Measurements from ENCODE around the gene PARVB. TPM values are rescaled to one million over a fixed set of nuclear protein-coding genes. Genes with fewer than 3 reads are reported as not detected.

PARVB gene
- total and polyA plus RNA-seq, 2 of the 8 experiments (the other 6 are each of a cell fraction or from before 2014, with no cell fraction given): 14.5 to 18.6 TPM

DNA sequence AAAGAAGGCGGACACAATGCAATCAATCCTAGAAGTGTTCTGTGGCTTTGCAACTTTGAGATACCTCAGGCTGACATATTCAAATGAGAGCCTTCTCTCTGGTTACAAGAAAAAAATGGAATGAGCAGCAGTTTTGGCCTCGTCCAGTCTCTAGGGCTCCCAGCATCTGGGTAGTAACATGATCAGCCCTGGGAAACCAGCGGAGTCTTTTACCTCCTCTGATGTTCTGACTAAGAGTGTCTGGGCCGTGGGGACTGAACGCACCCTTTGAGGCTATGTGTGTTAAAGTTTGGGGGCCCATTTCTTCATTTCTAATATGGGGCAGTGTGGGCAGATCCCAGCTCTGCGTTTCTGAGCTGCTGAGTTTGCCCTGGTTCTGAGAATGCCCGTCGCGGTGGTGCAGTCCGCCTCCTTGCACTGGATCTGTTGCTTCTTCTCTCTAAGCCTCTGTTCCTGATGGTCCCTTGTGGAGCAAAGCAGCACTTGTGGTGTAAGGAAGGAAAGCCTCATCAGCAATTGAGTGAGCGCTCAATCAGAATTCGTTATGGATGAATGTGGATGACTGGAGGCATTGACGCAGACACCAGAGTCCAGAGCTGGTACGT lies 8.1 kb downstream of the PARVB start (continued):
- TF ChIP-seq JUN (IDR thresholded peaks at IDR 0.05; ENCODE audit: low read depth, low read length): no peak
- TF ChIP-seq SP2 (IDR thresholded peaks at IDR 0.05; ENCODE audit: low read length): no peak
- no peak for TF ChIP-seq RXRA (IDR thresholded peaks at IDR 0.05; ENCODE audit: insufficient read depth, low read depth, low read length)
- no peak for TF ChIP-seq NANOG (IDR thresholded peaks at IDR 0.05; ENCODE audit: insufficient read depth, low read depth, low read length, poor library complexity, severe bottlenecking)
- TF ChIP-seq EGR1 (IDR thresholded peaks at IDR 0.05; ENCODE audit: borderline replicate concordance, low read depth, low read length): no peak
